SU-DHL-6 (cell line): Measurements from ENCODE around the gene TMEM171.

ENCODE experiments used
- H2AFZ ChIP-seq: fragments of 200-600 bp; sonication (generic); 2 replicates; pipeline ENCODE4 v1.6.1; 2014; ENCODE audit warnings: low read depth, mild to moderate bottlenecking, moderate library complexity, mixed read lengths, antibody characterized with exemption, low read length; ENCODE audit not compliant: severe bottlenecking
- H3F3A ChIP-seq: fragments of 200-600 bp; shearing (Covaris generic); 2 replicates; pipeline ENCODE4 v1.6.0; 2016; ENCODE audit warnings: antibody characterized with exemption, mild to moderate bottlenecking; ENCODE audit not compliant: insufficient read depth
- H3K27ac ChIP-seq: fragments of 200-600 bp; sonication (generic); 2 replicates; pipeline ENCODE4 v1.5.1; 2016; ENCODE audit warnings: low read depth, mild to moderate bottlenecking, low read length, moderate library complexity, mixed read lengths
- H3K27me3 ChIP-seq: fragments of 200-600 bp; sonication (generic), shearing (Covaris generic); 2 replicates; pipeline ENCODE4 v1.6.0; 2014; ENCODE audit warnings: mild to moderate bottlenecking, low read length
- H3K36me3 ChIP-seq: fragments of 200-600 bp; sonication (generic); 2 replicates; pipeline ENCODE4 v1.6.1; 2014; ENCODE audit warnings: mild to moderate bottlenecking, low read length, mixed read lengths
- H3K4me2 ChIP-seq: fragments of 300-600, 200-600 bp; shearing (Covaris generic), sonication (generic); 2 replicates; pipeline ENCODE4 v1.6.0; 2014; ENCODE audit warnings: low read length, low read depth, mild to moderate bottlenecking; ENCODE audit not compliant: poor library complexity, severe bottlenecking
- H3K4me3 ChIP-seq: fragments of 200-600 bp; sonication (generic); 2 replicates; pipeline ENCODE4 v1.5.1; 2014; ENCODE audit warnings: antibody characterized with exemption, low read length, mild to moderate bottlenecking, mixed read lengths; ENCODE audit not compliant: insufficient read depth, poor library complexity, severe bottlenecking
- H3K79me2 ChIP-seq: fragments of 200-600 bp; sonication (generic); 2 replicates; pipeline ENCODE4 v1.6.1; 2014; ENCODE audit warnings: mild to moderate bottlenecking, low read length, moderate library complexity; ENCODE audit not compliant: insufficient read depth
- H3K9ac ChIP-seq: fragments of 200-600 bp; sonication (generic); 2 replicates; pipeline ENCODE4 v1.7.0; 2014; ENCODE audit warnings: mild to moderate bottlenecking, low read length
- H3K9me2 ChIP-seq: fragments of 200-600 bp; sonication (generic); replicated peaks from 2 replicates; pipeline ENCODE4 v1.6.1; 2014; ENCODE audit warnings: low read length; ENCODE audit not compliant: insufficient read depth
- H3K9me3 ChIP-seq: fragments of 200-600 bp; sonication (generic); 2 replicates; pipeline ENCODE4 v1.6.1; 2014; ENCODE audit warnings: low read length, mixed read lengths; ENCODE audit not compliant: insufficient read depth
- H4K20me1 ChIP-seq: fragments of 200-600 bp; sonication (generic); 2 replicates; pipeline ENCODE4 v1.6.1; 2014; ENCODE audit warnings: low read depth, mild to moderate bottlenecking, antibody characterized with exemption, low read length, moderate library complexity, mixed read lengths
- EZH2phosphoT487 ChIP-seq: fragments of 200-600 bp; sonication (generic), shearing (Covaris generic); conservative IDR thresholded peaks from 2 replicates; pipeline ENCODE4 v1.6.1; 2018; ENCODE audit warnings: mild to moderate bottlenecking, antibody characterized with exemption, low read length, moderate library complexity, mixed read lengths
- TF ChIP-seq, protein P1 (sequence below): fragments of 200-600 bp; sonication (generic); IDR thresholded peaks from one replicate; pipeline ENCODE4 v1.5.1; 2017; ENCODE audit warnings: antibody characterized with exemption, mild to moderate bottlenecking, low read length, moderate library complexity; ENCODE audit not compliant: insufficient read depth, poor library complexity, severe bottlenecking

TMEM171 gene

DNA sequence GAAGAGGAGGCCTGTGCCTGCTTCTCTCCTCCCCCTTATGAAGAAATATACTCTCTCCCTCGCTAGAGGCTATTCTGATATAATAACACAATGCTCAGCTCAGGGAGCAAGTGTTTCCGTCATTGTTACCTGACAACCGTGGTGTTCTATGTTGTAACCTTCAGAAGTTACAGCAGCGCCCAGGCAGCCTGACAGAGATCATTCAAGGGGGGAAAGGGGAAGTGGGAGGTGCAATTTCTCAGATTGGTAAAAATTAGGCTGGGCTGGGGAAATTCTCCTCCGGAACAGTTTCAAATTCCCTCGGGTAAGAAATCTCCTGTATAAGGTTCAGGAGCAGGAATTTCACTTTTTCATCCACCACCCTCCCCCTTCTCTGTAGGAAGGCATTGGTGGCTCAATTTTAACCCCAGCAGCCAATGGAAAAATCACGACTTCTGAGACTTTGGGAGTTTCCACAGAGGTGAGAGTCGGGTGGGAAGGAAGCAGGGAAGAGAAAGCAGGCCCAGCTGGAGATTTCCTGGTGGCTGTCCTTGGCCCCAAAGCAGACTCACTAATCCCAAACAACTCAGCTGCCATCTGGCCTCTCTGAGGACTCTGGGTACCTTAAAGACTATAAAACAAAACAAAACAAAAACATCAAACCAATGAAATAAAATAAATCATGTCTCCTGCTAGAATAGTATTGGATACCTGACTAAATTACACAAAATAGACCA, 53.9 kb downstream of the TMEM171 start:
- no peaks in the 10 kb centered on the region for H4K20me1 ChIP-seq
- no peak overlapping the region for H3K9ac ChIP-seq
- no peaks in the 10 kb centered on the region for H3K9me2 ChIP-seq
- no peaks in the 10 kb centered on the region for H3K9me3 ChIP-seq
- H2AFZ ChIP-seq = no peak overlapping the region
- no peaks in the 10 kb centered on the region for H3F3A ChIP-seq
- H3K79me2 ChIP-seq = no peaks in the 10 kb centered on the region
- H3K36me3 ChIP-seq = no peaks in the 10 kb centered on the region
- no peak overlapping the region for H3K4me3 ChIP-seq
- no peak overlapping the region for H3K4me2 ChIP-seq
- H3K27me3 ChIP-seq = no peaks in the 10 kb centered on the region; the same call in 1 of the 2 replicates
- no peak overlapping the region for H3K27ac ChIP-seq
- TF ChIP-seq, protein P1, sequence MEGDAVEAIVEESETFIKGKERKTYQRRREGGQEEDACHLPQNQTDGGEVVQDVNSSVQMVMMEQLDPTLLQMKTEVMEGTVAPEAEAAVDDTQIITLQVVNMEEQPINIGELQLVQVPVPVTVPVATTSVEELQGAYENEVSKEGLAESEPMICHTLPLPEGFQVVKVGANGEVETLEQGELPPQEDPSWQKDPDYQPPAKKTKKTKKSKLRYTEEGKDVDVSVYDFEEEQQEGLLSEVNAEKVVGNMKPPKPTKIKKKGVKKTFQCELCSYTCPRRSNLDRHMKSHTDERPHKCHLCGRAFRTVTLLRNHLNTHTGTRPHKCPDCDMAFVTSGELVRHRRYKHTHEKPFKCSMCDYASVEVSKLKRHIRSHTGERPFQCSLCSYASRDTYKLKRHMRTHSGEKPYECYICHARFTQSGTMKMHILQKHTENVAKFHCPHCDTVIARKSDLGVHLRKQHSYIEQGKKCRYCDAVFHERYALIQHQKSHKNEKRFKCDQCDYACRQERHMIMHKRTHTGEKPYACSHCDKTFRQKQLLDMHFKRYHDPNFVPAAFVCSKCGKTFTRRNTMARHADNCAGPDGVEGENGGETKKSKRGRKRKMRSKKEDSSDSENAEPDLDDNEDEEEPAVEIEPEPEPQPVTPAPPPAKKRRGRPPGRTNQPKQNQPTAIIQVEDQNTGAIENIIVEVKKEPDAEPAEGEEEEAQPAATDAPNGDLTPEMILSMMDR = no peak
- TF ChIP-seq EZH2phosphoT487 = no peak

DNA sequence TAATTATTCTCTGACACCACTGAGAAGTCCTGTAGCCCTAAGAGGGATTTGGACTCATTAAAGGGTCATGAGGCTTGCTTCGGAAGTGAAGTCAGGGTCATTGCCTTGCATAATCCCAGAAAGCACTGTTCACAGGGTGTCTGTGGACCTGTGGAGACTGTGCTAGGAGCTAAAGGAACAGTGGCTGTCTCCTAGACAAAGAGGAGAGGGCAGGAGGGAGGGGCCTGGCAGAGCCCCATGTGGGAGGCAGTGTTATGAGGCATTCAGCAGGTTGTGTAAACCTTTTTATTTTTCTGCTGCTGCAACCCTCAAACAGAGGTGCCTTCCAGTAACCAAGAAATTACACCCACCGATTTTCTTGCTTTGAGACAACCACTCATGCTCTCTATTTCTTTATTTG, 55.9 kb downstream of the TMEM171 start:
- Histone ChIP-seq H3K9me3 (no peaks in the 10 kb centered on the region), H3K27ac (no peak overlapping the region), H3K9ac (no peak overlapping the region), H3K9me2 (no peaks in the 10 kb centered on the region), H3F3A (no peaks in the 10 kb centered on the region), H3K36me3 (no peaks in the 10 kb centered on the region), H2AFZ (no peak overlapping the region), H4K20me1 (no peaks in the 10 kb centered on the region), H3K4me2 (no peak overlapping the region), H3K79me2 (no peaks in the 10 kb centered on the region), H3K4me3 (no peak overlapping the region), H3K27me3 (no peaks in the 10 kb centered on the region; the same call in 1 of the 2 replicates)
- no peak for TF ChIP-seq EZH2phosphoT487
- TF ChIP-seq, protein P1 = no peak

DNA sequence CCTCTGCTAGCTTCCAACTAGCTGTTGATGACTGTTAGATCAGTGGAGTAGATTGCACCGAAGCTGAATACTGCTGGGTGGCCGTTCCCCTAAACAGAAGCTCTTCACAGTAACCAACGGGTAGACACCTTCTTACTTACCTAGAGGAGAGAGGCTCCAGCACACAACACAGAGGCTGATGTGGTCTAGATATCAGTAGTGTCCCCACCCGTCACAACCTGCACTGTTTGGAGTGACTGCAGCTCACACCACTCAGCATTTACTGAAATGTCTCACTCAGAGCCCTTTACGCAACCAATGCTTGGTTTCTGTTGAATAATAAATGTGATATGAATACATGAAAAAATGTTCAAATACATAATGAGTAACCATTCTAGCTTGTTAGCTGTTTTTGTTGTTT, 57.9 kb downstream of the TMEM171 start:
- H2AFZ ChIP-seq = no peak overlapping the region
- TF ChIP-seq EZH2phosphoT487 = no peak
- TF ChIP-seq, protein P1 = no peak
- H3K4me3 ChIP-seq = no peak overlapping the region
- no peak overlapping the region for H3K4me2 ChIP-seq
- H4K20me1 ChIP-seq = no peaks in the 10 kb centered on the region
- no peak overlapping the region for H3K27ac ChIP-seq
- H3K9me3 ChIP-seq = no peaks in the 10 kb centered on the region
- no peaks in the 10 kb centered on the region for H3K9me2 ChIP-seq
- no peaks in the 10 kb centered on the region for H3K36me3 ChIP-seq
- no peaks in the 10 kb centered on the region for H3K79me2 ChIP-seq
- H3F3A ChIP-seq = no peaks in the 10 kb centered on the region
- no peak overlapping the region for H3K9ac ChIP-seq
- H3K27me3 ChIP-seq = no peaks in the 10 kb centered on the region; the same call in 1 of the 2 replicates
